Caco-2 (cell line): Measurements from ENCODE around the gene OSBPL2. TPM values are rescaled to one million over a fixed set of nuclear protein-coding genes. Genes with fewer than 3 reads are reported as not detected.

Experiments
- BruUV-seq: library from RNA; stranded (reverse); fragments of 400-500 nt; replicated peaks from 2 replicates; lab custom pipeline; 2021; lab: Mats Ljungman, UMichigan
- CTCF ChIA-PET: fragments of 300-600 bp; sonication (Branson Sonifier 250); formaldehyde crosslinking; loops from one replicate; lab custom pipeline; 2022; ENCODE audit warnings: antibody characterized with exemption; lab: Charles Lee
- POLR2A ChIA-PET: fragments of 300-600 bp; sonication (Branson Sonifier 250); formaldehyde crosslinking; loops from one replicate; lab custom pipeline; 2022; ENCODE audit warnings: antibody characterized with exemption; lab: Charles Lee
- DNase-seq, 2 experiments: peaks; one replicate each; pipeline versions ENCODE4 v3.0.0 to v3.0.0-alpha.2; 2020 to 2022
- H3K27me3 ChIP-seq: replicated peaks from 2 replicates; pipeline ENCODE4 v1.6.0; 2011; ENCODE audit warnings: low read length; ENCODE audit not compliant: control insufficient read depth, insufficient read depth
- H3K36me3 ChIP-seq: 2 replicates; pipeline ENCODE4 v1.5.1; 2011; ENCODE audit warnings: low read length; ENCODE audit not compliant: control insufficient read depth, insufficient read depth
- H3K4me1 ChIP-seq: fragments of 250-450 bp; sonication (Bioruptor Pico); 2 replicates; pipeline ENCODE4 v1.5.1; 2020; ENCODE audit warnings: mild to moderate bottlenecking
- H3K4me3 ChIP-seq: 2 replicates; pipeline ENCODE4 v1.5.1; 2011; ENCODE audit warnings: low read depth, mild to moderate bottlenecking, control low read depth, low read length
- H3K9me3 ChIP-seq: fragments of 250-450 bp; sonication (Bioruptor Pico); 2 replicates; pipeline ENCODE4 v1.5.1; 2020; ENCODE audit warnings: mild to moderate bottlenecking, moderate library complexity
- H3K27ac Mint-ChIP-seq: one replicate; pipeline ENCODE4 v1.8.0; 2022; ENCODE audit warnings: mixed read lengths; ENCODE audit not compliant: unreplicated experiment
- H3K27me3 Mint-ChIP-seq: one replicate; pipeline ENCODE4 v1.8.0; 2022; ENCODE audit warnings: mixed read lengths; ENCODE audit not compliant: insufficient read depth, unreplicated experiment
- H3K36me3 Mint-ChIP-seq: one replicate; pipeline ENCODE4 v1.8.0; 2022; ENCODE audit warnings: mild to moderate bottlenecking, mixed read lengths; ENCODE audit not compliant: insufficient read depth, unreplicated experiment
- H3K4me1 Mint-ChIP-seq: one replicate; pipeline ENCODE4 v1.8.0; 2022; ENCODE audit warnings: low read depth, mixed read lengths; ENCODE audit not compliant: unreplicated experiment
- H3K4me3 Mint-ChIP-seq: one replicate; pipeline ENCODE4 v1.8.0; 2022; ENCODE audit warnings: mild to moderate bottlenecking, moderate library complexity, mixed read lengths; ENCODE audit not compliant: unreplicated experiment
- H3K9me3 Mint-ChIP-seq: one replicate; pipeline ENCODE4 v1.8.0; 2022; ENCODE audit warnings: mixed read lengths; ENCODE audit not compliant: unreplicated experiment
- intact Hi-C: fragments of 100-400 bp; cut with micrococcal nuclease; formaldehyde crosslinking; loops from one replicate; pipeline ENCODE4 v1.10.0; 2022; ENCODE audit not compliant: unreplicated experiment
- total RNA-seq: library from RNA; stranded (reverse); gene quantifications from 2 replicates; pipeline ENCODE4 v1.2.3, GENCODE V29; 2022
- TF ChIP-seq, protein P1 (sequence below), 2 experiments: fragments of 200-600 bp in 1 of 2; IDR thresholded peaks; 1 replicate in 1 of 2; 2 replicates in 1 of 2; pipeline versions ENCODE4 v1.5.1 to v1.8.0; 2011 to 2022; ENCODE audit warnings: antibody characterized with exemption in 1 of 2, control low read depth in 1 of 2, inconsistent platforms in 1 of 2, low read depth in 1 of 2, low read length in 1 of 2, mild to moderate bottlenecking in 1 of 2, moderate library complexity in 1 of 2; ENCODE audit not compliant: insufficient read depth in 1 of 2, severe bottlenecking in 1 of 2, unreplicated experiment in 1 of 2

Gene OSBPL2
- total RNA-seq, 1 experiment from 2014 or later: 132 TPM

DNA sequence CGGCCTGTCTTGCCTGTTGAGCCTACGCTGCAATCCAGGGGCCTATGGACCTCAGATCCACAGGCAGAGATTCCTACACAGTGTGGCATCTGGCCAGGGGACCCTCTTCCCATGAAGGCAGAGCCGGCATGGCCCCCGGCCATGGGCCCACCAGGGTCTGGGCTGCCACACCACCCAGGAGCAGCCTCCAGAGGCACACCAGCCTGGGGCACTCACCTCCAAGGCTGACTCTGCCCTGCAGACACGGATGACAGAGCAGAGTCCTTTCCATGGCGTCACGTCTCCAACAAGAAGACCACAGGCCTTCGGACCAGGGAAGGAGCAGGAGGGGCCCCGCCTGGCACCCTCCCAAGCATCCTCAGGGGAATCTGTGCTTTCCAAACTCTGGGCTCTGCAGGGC, 14.8 kb upstream of the OSBPL2 start:
- H3K36me3 Mint-ChIP-seq: no peaks in the 10 kb centered on the region
- no peak for DNase-seq
- H3K4me1 Mint-ChIP-seq: no peaks in the 10 kb centered on the region
- ChIA-PET CTCF (no interaction called here), POLR2A (no interaction called here)
- TF ChIP-seq, protein P1, sequence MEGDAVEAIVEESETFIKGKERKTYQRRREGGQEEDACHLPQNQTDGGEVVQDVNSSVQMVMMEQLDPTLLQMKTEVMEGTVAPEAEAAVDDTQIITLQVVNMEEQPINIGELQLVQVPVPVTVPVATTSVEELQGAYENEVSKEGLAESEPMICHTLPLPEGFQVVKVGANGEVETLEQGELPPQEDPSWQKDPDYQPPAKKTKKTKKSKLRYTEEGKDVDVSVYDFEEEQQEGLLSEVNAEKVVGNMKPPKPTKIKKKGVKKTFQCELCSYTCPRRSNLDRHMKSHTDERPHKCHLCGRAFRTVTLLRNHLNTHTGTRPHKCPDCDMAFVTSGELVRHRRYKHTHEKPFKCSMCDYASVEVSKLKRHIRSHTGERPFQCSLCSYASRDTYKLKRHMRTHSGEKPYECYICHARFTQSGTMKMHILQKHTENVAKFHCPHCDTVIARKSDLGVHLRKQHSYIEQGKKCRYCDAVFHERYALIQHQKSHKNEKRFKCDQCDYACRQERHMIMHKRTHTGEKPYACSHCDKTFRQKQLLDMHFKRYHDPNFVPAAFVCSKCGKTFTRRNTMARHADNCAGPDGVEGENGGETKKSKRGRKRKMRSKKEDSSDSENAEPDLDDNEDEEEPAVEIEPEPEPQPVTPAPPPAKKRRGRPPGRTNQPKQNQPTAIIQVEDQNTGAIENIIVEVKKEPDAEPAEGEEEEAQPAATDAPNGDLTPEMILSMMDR (IDR thresholded peaks at IDR 0.05; ENCODE audit: insufficient read depth in 1 of 2, low read depth in 1 of 2, low read length in 1 of 2, severe bottlenecking in 1 of 2, unreplicated experiment in 1 of 2): no peak
- BruUV-seq: no TSS peak
- no peaks in the 10 kb centered on the region for H3K36me3 ChIP-seq
- intact Hi-C loops: loop anchor here (5.0 kb wide), 1 partner anchor 1554 kb away; no protein-coding TSS in a partner anchor
- no peak overlapping the region for H3K27ac Mint-ChIP-seq
- H3K4me3 Mint-ChIP-seq: no peak overlapping the region
- H3K9me3 ChIP-seq: peaks cover 4% of the 10 kb centered on the region; the same call in 1 of the 2 replicates
- H3K27me3 ChIP-seq: peaks cover 25% of the 10 kb centered on the region
- H3K4me3 ChIP-seq: no peak overlapping the region
- peaks cover 22% of the 10 kb centered on the region for H3K4me1 ChIP-seq
- H3K27me3 Mint-ChIP-seq: peaks cover 43% of the 10 kb centered on the region
- no peaks in the 10 kb centered on the region for H3K9me3 Mint-ChIP-seq

DNA sequence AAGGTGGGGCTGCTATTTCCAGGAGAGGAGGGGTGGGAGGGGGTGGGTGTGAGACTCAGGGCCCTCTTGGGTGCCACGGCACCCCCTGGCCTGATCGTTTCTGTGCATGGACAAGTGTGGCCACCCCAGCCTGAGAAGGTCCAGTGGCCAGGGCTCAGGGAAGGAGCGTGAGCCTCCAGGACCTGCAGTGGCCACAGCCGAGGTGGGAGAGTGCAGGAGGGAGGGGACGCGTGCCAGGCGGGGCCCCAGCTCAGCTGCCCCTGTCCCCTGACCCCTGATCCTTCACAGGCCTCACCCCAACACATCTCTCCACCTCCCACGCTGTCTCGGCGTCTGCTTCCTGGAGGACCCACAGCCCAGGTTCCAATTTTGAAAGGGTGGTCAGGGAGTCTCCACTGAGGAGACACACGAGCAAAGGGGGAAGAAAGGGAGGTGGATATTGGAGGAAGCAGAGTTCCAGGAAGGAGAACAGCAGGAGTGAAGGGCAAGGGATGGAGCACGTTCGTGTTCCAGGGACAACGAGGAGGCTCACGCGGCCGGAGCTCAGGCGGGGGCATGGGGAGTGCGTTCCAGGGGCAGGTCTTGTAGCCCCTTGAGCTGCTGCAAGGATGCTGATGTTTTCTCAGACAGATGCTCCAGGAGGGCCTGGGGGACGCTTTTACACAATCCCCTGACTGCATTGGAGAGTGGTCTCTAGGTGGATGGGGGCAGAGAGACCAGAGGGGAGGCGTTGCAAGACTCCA, 14.0 kb upstream of the OSBPL2 start:
- no TSS peak for BruUV-seq
- intact Hi-C loops: loop anchor here (5.0 kb wide), 1 partner anchor 1553 kb away; no protein-coding TSS in a partner anchor
- H3K4me3 Mint-ChIP-seq: no peak overlapping the region
- no peaks in the 10 kb centered on the region for H3K9me3 Mint-ChIP-seq
- CTCF ChIA-PET: no interaction called here
- no peak overlapping the region for H3K27ac Mint-ChIP-seq
- Histone ChIP-seq H3K4me1 (peaks cover 17% of the 10 kb centered on the region), H3K4me3 (no peak overlapping the region), H3K27me3 (peaks cover 21% of the 10 kb centered on the region), H3K9me3 (peaks cover 4% of the 10 kb centered on the region; the same call in 1 of the 2 replicates), H3K36me3 (no peaks in the 10 kb centered on the region)
- no peaks in the 10 kb centered on the region for H3K4me1 Mint-ChIP-seq
- no peaks in the 10 kb centered on the region for H3K36me3 Mint-ChIP-seq
- TF ChIP-seq, protein P1 (IDR thresholded peaks at IDR 0.05; ENCODE audit: insufficient read depth in 1 of 2, low read depth in 1 of 2, low read length in 1 of 2, severe bottlenecking in 1 of 2, unreplicated experiment in 1 of 2): no peak
- H3K27me3 Mint-ChIP-seq: peaks cover 36% of the 10 kb centered on the region
- POLR2A ChIA-PET: no interaction called here
- no peak for DNase-seq

DNA sequence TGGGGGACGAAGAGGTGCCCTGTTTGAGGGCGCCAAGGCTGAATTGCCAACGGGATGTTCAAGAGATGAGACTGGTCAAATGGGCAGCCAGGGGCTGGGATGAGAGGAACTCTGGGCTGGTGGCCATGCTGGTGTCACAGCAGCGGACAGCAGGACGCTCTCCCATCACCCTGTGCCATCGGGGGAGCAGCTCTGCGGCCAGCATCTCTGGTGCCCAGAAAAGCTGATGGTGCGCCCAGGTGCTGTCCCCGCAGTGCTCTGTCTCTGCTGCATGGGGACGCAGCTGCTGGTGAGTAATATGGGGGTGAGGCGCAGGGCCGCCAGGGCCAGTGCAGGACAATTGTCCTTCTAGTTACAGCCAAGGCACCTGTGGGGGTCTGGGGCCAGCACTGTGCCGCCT, 13.3 kb upstream of the OSBPL2 start:
- Mint-ChIP-seq H3K36me3 (no peaks in the 10 kb centered on the region), H3K4me3 (no peak overlapping the region), H3K27me3 (peaks cover 35% of the 10 kb centered on the region), H3K9me3 (no peaks in the 10 kb centered on the region), H3K4me1 (no peaks in the 10 kb centered on the region), H3K27ac (no peak overlapping the region)
- Histone ChIP-seq H3K9me3 (peaks cover 4% of the 10 kb centered on the region; the same call in 1 of the 2 replicates), H3K27me3 (peaks cover 21% of the 10 kb centered on the region), H3K4me3 (no peak overlapping the region), H3K36me3 (no peaks in the 10 kb centered on the region), H3K4me1 (peaks cover 13% of the 10 kb centered on the region)
- intact Hi-C loops: no loop called here
- no peak for DNase-seq
- ChIA-PET CTCF (no interaction called here), POLR2A (interaction anchor here (0.6 kb wide), 1 partner anchor 159 kb away, joined by 3 read pairs; no protein-coding TSS in a partner anchor)
- no TSS peak for BruUV-seq
- TF ChIP-seq, protein P1 (IDR thresholded peaks at IDR 0.05; ENCODE audit: insufficient read depth in 1 of 2, low read depth in 1 of 2, low read length in 1 of 2, severe bottlenecking in 1 of 2, unreplicated experiment in 1 of 2): no peak
